GM12878 (cell line): ENCODE measurements around the gene UBE2F.

Source experiments
- POLR2A ChIP-seq: IDR thresholded peaks from 2 replicates; pipeline ENCODE4 v1.6.1; 2011; ENCODE audit warnings: low read depth, mild to moderate bottlenecking, low read length
- SREBF2 ChIP-seq: IDR thresholded peaks from 2 replicates; pipeline ENCODE4 v1.6.1; 2012; ENCODE audit warnings: mild to moderate bottlenecking, low read length
- TF ChIP-seq, protein P1 (sequence below): fragments of 450-650 bp; IDR thresholded peaks from 2 replicates; pipeline ENCODE4 v1.6.1; 2016; ENCODE audit warnings: mild to moderate bottlenecking, moderate library complexity, borderline replicate concordance
- TF ChIP-seq, protein P2 (sequence below), 3 experiments: IDR thresholded peaks in 2 of 3; conservative IDR thresholded peaks in 1 of 3; 2 replicates each; pipeline ENCODE4 v1.5.1; 2011; ENCODE audit warnings: low read depth in 3 of 3, low read length in 3 of 3, mild to moderate bottlenecking in 3 of 3, control low read depth in 2 of 3, moderate library complexity in 2 of 3, inconsistent platforms in 1 of 3, mixed read lengths in 1 of 3; ENCODE audit not compliant: control insufficient read depth in 2 of 3, insufficient read depth in 1 of 3; ENCODE audit errors: extremely low read depth in 1 of 3

DNA sequence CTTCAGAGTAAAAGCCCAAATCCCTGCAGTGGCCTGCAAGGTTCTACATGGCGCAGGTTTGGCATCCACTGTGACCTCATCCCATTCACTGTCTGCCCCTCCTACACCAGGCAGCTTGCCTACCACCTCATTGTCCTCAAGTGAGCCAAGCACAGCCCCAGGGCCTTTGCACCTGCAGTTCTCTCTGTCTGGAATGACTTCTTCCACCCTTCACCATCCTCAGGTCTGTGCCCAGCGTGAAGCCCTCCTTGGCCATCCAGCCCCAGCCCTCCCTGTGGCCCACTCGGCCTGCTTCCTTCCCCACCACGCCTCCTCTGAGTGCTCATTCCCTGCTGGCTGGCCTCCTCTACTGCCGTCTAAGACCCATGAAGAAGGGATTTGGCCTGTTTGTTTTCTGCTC, 32.6 kb upstream of the UBE2F start:
- TF ChIP-seq POLR2A (no peak), SREBF2 (no peak)
- TF ChIP-seq, protein P1, sequence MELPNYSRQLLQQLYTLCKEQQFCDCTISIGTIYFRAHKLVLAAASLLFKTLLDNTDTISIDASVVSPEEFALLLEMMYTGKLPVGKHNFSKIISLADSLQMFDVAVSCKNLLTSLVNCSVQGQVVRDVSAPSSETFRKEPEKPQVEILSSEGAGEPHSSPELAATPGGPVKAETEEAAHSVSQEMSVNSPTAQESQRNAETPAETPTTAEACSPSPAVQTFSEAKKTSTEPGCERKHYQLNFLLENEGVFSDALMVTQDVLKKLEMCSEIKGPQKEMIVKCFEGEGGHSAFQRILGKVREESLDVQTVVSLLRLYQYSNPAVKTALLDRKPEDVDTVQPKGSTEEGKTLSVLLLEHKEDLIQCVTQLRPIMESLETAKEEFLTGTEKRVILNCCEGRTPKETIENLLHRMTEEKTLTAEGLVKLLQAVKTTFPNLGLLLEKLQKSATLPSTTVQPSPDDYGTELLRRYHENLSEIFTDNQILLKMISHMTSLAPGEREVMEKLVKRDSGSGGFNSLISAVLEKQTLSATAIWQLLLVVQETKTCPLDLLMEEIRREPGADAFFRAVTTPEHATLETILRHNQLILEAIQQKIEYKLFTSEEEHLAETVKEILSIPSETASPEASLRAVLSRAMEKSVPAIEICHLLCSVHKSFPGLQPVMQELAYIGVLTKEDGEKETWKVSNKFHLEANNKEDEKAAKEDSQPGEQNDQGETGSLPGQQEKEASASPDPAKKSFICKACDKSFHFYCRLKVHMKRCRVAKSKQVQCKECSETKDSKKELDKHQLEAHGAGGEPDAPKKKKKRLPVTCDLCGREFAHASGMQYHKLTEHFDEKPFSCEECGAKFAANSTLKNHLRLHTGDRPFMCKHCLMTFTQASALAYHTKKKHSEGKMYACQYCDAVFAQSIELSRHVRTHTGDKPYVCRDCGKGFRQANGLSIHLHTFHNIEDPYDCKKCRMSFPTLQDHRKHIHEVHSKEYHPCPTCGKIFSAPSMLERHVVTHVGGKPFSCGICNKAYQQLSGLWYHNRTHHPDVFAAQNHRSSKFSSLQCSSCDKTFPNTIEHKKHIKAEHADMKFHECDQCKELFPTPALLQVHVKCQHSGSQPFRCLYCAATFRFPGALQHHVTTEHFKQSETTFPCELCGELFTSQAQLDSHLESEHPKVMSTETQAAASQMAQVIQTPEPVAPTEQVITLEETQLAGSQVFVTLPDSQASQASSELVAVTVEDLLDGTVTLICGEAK, result no peak
- TF ChIP-seq, protein P2, sequence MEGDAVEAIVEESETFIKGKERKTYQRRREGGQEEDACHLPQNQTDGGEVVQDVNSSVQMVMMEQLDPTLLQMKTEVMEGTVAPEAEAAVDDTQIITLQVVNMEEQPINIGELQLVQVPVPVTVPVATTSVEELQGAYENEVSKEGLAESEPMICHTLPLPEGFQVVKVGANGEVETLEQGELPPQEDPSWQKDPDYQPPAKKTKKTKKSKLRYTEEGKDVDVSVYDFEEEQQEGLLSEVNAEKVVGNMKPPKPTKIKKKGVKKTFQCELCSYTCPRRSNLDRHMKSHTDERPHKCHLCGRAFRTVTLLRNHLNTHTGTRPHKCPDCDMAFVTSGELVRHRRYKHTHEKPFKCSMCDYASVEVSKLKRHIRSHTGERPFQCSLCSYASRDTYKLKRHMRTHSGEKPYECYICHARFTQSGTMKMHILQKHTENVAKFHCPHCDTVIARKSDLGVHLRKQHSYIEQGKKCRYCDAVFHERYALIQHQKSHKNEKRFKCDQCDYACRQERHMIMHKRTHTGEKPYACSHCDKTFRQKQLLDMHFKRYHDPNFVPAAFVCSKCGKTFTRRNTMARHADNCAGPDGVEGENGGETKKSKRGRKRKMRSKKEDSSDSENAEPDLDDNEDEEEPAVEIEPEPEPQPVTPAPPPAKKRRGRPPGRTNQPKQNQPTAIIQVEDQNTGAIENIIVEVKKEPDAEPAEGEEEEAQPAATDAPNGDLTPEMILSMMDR (IDR thresholded peaks at IDR 0.05 in 2 of 3, conservative IDR thresholded peaks at IDR 0.05 in 1 of 3; ENCODE audit: control insufficient read depth in 2 of 3, extremely low read depth in 1 of 3, insufficient read depth in 1 of 3, low read depth in 3 of 3, low read length in 3 of 3), result no peak
